Stimulated activated CD8-positive, alpha-beta memory T cell treated with anti-CD3 and anti-CD28 coated beads, Interleukin-4, amount 100 ng/mL, for 48 hours (primary cell): ENCODE data around the gene ZNF550.
"Not testable (repeated sequence)": the region's sequence is repeated elsewhere in the genome, so short reads cannot be mapped to it uniquely, and the experiment has no call there.

Experiments
- DNase-seq: peaks from one replicate; pipeline ENCODE4 v3.0.0-alpha.2; 2020

ZNF550 gene

GRCh38 chr19:57527136-57527881 is 32.4 kb downstream of the ZNF550 start, which contains the start of gene ZNF549:
Gene ZNF549, plus strand, starts transcription at chr19:57527356. Its CDS starts 218 bp downstream, at chr19:57527574.
- DNase-seq, result peak; percentile 89

- not testable (repeated sequence) for DNase-seq
Observed at GRCh38 chr19:57518021-57518420, 41.6 kb downstream of the ZNF550 start.

GRCh38 chr19:57515255-57515654 is 44.4 kb downstream of the ZNF550 start:
- no peak for DNase-seq

GRCh38 chr19:57512845-57513244 is 46.8 kb downstream of the ZNF550 start:
- no peak for DNase-seq

GRCh38 chr19:57511484-57511883 is 48.2 kb downstream of the ZNF550 start:
- DNase-seq, result no peak

GRCh38 chr19:57506163-57506562 is 53.5 kb downstream of the ZNF550 start:
- no peak for DNase-seq

GRCh38 chr19:57500400-57500799 is 59.3 kb downstream of the ZNF550 start:
- not testable (repeated sequence) for DNase-seq

- peak; percentile 97 for DNase-seq
Observed at GRCh38 chr19:57499680-57500395, 59.8 kb downstream of the ZNF550 start, which contains the start of gene ZNF773. Gene ZNF773, plus strand, starts transcription at chr19:57499938. Its CDS starts 143 bp downstream, at chr19:57500081.

- not testable (repeated sequence) for DNase-seq
Observed at GRCh38 chr19:57499332-57499679, 60.4 kb downstream of the ZNF550 start.

GRCh38 chr19:57488299-57488644 is 71.4 kb downstream of the ZNF550 start:
- DNase-seq, result not testable (repeated sequence)

GRCh38 chr19:57487477-57488298 is 72.0 kb downstream of the ZNF550 start, which contains the start of gene ZNF419:
Gene ZNF419, plus strand, starts transcription at chr19:57487750. Its CDS starts 201 bp downstream, at chr19:57487951.
- DNase-seq, result peak; percentile 95
